K562 (cell line): ENCODE data around the gene ATP6V0D1. TPM values are rescaled to one million over a fixed set of nuclear protein-coding genes. Genes with fewer than 3 reads are reported as not detected.

Source experiments
- ATAC-seq: fragments of 200-7000 bp; cut with Tn5 transposase; 3 replicates; pipeline ENCODE4 v1.9.1; 2020; ENCODE audit warnings: moderate library complexity
- BruUV-seq: library from RNA; stranded (reverse); fragments of 400-500 nt; replicated peaks from 2 replicates; lab custom pipeline; 2021; lab: Mats Ljungman, UMichigan
- CTCF ChIA-PET: fragments of 300-600 bp; formaldehyde crosslinking; extraction: SDS; loops from one replicate; lab custom pipeline; 2021; ENCODE audit warnings: low intra/inter-chr PET ratio; lab: Yijun Ruan, JAX
- POLR2A ChIA-PET: fragments of 300-600, 350-650 bp; sonication (Branson Sonifier 250); formaldehyde crosslinking; extraction: SDS; loops from one replicate; lab custom pipeline; 2021; ENCODE audit warnings: antibody characterized with exemption, inconsistent platforms; lab: Yijun Ruan, JAX
- DNase-seq, 4 experiments: peaks; one replicate each; pipeline versions ENCODE4 v3.0.0 to v3.0.0-alpha.2; 2011 to 2018; ENCODE audit warnings: low spot score in 3 of 4, mixed read lengths in 3 of 4; ENCODE audit errors: extremely low read depth in 1 of 4
- FAIRE-seq: peaks from 2 replicates; lab custom pipeline; 2011; peaks lifted over from hg19 to GRCh38; lab: Jason Lieb, UNC
- H2AFZ ChIP-seq: 2 replicates; pipeline ENCODE4 v1.6.0; 2011; ENCODE audit warnings: low read depth, low read length, control low read depth, inconsistent platforms
- H3K27ac ChIP-seq: fragments of 200-600 bp; 3 replicates; pipeline ENCODE4 v1.8.0; 2011; ENCODE audit warnings: low read depth, mild to moderate bottlenecking, control low read depth, inconsistent platforms, low read length, moderate library complexity, mixed read lengths; ENCODE audit errors: extremely low read depth
- H3K27me3 ChIP-seq, 2 experiments: fragments of 300-600 bp in 1 of 2; 2 replicates in 1 of 2; 3 replicates in 1 of 2; pipeline versions ENCODE4 v1.6.0 to v1.8.0; 2011; ENCODE audit warnings: inconsistent platforms in 2 of 2, low read length in 2 of 2, mild to moderate bottlenecking in 1 of 2, mixed read lengths in 1 of 2, moderate library complexity in 1 of 2; ENCODE audit not compliant: control insufficient read depth in 2 of 2, insufficient read depth in 2 of 2
- H3K36me3 ChIP-seq: fragments of 300-600 bp; 3 replicates; pipeline ENCODE4 v1.8.0; 2011; ENCODE audit warnings: mild to moderate bottlenecking, low read length, inconsistent platforms; ENCODE audit not compliant: control insufficient read depth, insufficient read depth
- H3K4me1 ChIP-seq, 2 experiments: fragments of 200-600 bp in 1 of 2; replicated peaks in 1 of 2; 2 replicates in 1 of 2; 3 replicates in 1 of 2; pipeline versions ENCODE4 v1.5.1 to v1.8.0; 2011; ENCODE audit warnings: inconsistent platforms in 2 of 2, low read length in 2 of 2, mild to moderate bottlenecking in 1 of 2, mixed read lengths in 1 of 2, moderate library complexity in 1 of 2; ENCODE audit not compliant: control insufficient read depth in 2 of 2, insufficient read depth in 2 of 2
- H3K4me2 ChIP-seq: 2 replicates; pipeline ENCODE4 v1.6.1; 2011; ENCODE audit warnings: low read length, control low read depth, inconsistent platforms, mixed read lengths; ENCODE audit not compliant: insufficient read depth
- H3K4me3 ChIP-seq: fragments of 200-600 bp; sonication (generic), shearing (Covaris generic); 2 replicates; pipeline ENCODE4 v1.5.1; 2016; ENCODE audit warnings: control low read depth, inconsistent platforms
- H3K79me2 ChIP-seq: fragments of 200-600 bp; 3 replicates; pipeline ENCODE4 v1.8.0; 2011; ENCODE audit warnings: low read length, inconsistent platforms; ENCODE audit not compliant: control insufficient read depth, insufficient read depth
- H3K9ac ChIP-seq, 2 experiments: 2 replicates each; pipeline versions ENCODE4 v1.6.0 to v1.6.1; 2011; ENCODE audit warnings: low read depth in 2 of 2, low read length in 2 of 2, control low read depth in 1 of 2, inconsistent platforms in 1 of 2, mild to moderate bottlenecking in 1 of 2, mixed read lengths in 1 of 2; ENCODE audit not compliant: insufficient read depth in 1 of 2
- H3K9me1 ChIP-seq: one replicate; pipeline ENCODE4 v1.6.0; 2011; ENCODE audit warnings: inconsistent platforms, mild to moderate bottlenecking, low read length, moderate library complexity; ENCODE audit not compliant: control insufficient read depth, insufficient read depth
- H3K9me3 ChIP-seq: replicated peaks from 2 replicates; pipeline ENCODE4 v1.5.1; 2011; ENCODE audit warnings: low read depth, low read length, inconsistent platforms; ENCODE audit not compliant: control insufficient read depth, insufficient read depth
- H4K20me1 ChIP-seq: replicated peaks from 2 replicates; pipeline ENCODE4 v1.6.1; 2011; ENCODE audit warnings: low read length, inconsistent platforms, mixed read lengths; ENCODE audit not compliant: control insufficient read depth, insufficient read depth
- CCNT2 ChIP-seq: IDR thresholded peaks from 2 replicates; pipeline ENCODE4 v1.6.1; 2011; ENCODE audit warnings: borderline replicate concordance, low read depth, mild to moderate bottlenecking, moderate library complexity, mixed read lengths, low read length; ENCODE audit not compliant: insufficient read length; ENCODE audit errors: extremely low read depth
- CTCF ChIP-seq, 3 experiments: IDR thresholded peaks in 2 of 3; conservative IDR thresholded peaks in 1 of 3; 2 replicates each; pipeline ENCODE4 v1.5.1; 2011 to 2012; ENCODE audit warnings: low read length in 3 of 3, mild to moderate bottlenecking in 3 of 3, control low read depth in 2 of 3, improper control_type of control experiment in 1 of 3, inconsistent platforms in 1 of 3, low read depth in 1 of 3, mixed read lengths in 1 of 3, moderate library complexity in 1 of 3; ENCODE audit not compliant: insufficient read depth in 2 of 3
- CTCFL ChIP-seq: IDR thresholded peaks from 2 replicates; pipeline ENCODE4 v1.6.1; 2011; ENCODE audit warnings: borderline replicate concordance, low read depth, mild to moderate bottlenecking, moderate library complexity, low read length; ENCODE audit not compliant: insufficient read depth, poor library complexity, severe bottlenecking
- HMG20B ChIP-seq: fragments of 250-450 bp; sonication (Bioruptor Pico); IDR thresholded peaks from 2 replicates; pipeline ENCODE4 v1.5.0; 2021; ENCODE audit warnings: mild to moderate bottlenecking
- MTA3 ChIP-seq: fragments of 450-650 bp; formaldehyde crosslinking; IDR thresholded peaks from 2 replicates; pipeline ENCODE4 v1.6.1; 2017; ENCODE audit warnings: mild to moderate bottlenecking, borderline replicate concordance
- NONO ChIP-seq, 2 experiments: fragments of 200-400 bp in 1 of 2; fragments of 450-650 bp in 1 of 2; formaldehyde crosslinking in 1 of 2; IDR thresholded peaks; 2 replicates each; pipeline ENCODE4 v1.6.1; 2017; ENCODE audit warnings: low read depth in 2 of 2, mild to moderate bottlenecking in 2 of 2, moderate library complexity in 2 of 2, low read length in 1 of 2
- POLR2G ChIP-seq: fragments of 200-400 bp; formaldehyde crosslinking; IDR thresholded peaks from 2 replicates; pipeline ENCODE4 v1.6.1; 2017; ENCODE audit warnings: low read depth, mild to moderate bottlenecking, antibody characterized with exemption, low read length, moderate library complexity
- RB1 ChIP-seq: fragments of 450-650 bp; IDR thresholded peaks from 2 replicates; pipeline ENCODE4 v1.6.1; 2017; ENCODE audit warnings: low read depth, mild to moderate bottlenecking
- SIN3A ChIP-seq, 2 experiments: fragments of 150-350 bp in 1 of 2; IDR thresholded peaks; 2 replicates each; pipeline ENCODE4 v1.6.1; 2011 to 2016; ENCODE audit warnings: borderline replicate concordance in 2 of 2, low read depth in 2 of 2, low read length in 2 of 2, mild to moderate bottlenecking in 2 of 2, moderate library complexity in 2 of 2; ENCODE audit not compliant: control insufficient read depth in 1 of 2
- SIN3B ChIP-seq: fragments of 450-650 bp; IDR thresholded peaks from 2 replicates; pipeline ENCODE4 v1.6.1; 2017; ENCODE audit warnings: low read depth, mild to moderate bottlenecking, moderate library complexity
- SMAD4 ChIP-seq: fragments of 250-450 bp; sonication (Bioruptor Pico); conservative IDR thresholded peaks from 2 replicates; pipeline ENCODE4 v1.8.0; 2021; ENCODE audit warnings: inconsistent platforms, mild to moderate bottlenecking, moderate library complexity
- YY1 ChIP-seq, 3 experiments: IDR thresholded peaks; 2 replicates each; pipeline ENCODE4 v1.6.1; 2011; ENCODE audit warnings: low read length in 2 of 3, mild to moderate bottlenecking in 2 of 3, moderate library complexity in 2 of 3, borderline replicate concordance in 1 of 3, control low read depth in 1 of 3, low read depth in 1 of 3; ENCODE audit not compliant: insufficient read depth in 3 of 3, insufficient replicate concordance in 2 of 3, control insufficient read depth in 1 of 3, insufficient read length in 1 of 3; ENCODE audit errors: extremely low read depth in 1 of 3
- ZNF551 ChIP-seq: fragments of 250-450 bp; sonication (Bioruptor Pico); IDR thresholded peaks from 2 replicates; pipeline ENCODE4 v1.5.0; 2021; ENCODE audit warnings: mild to moderate bottlenecking, moderate library complexity
- WGBS: fragments of 100-300 bp; shearing (Covaris generic); methylation state at CpG from one replicate; pipeline ENCODE4 v1.1.6; 2016; ENCODE audit warnings: low coverage, mixed read lengths; ENCODE audit not compliant: insufficient coverage; ENCODE audit errors: missing lambda C conversion rate; 5-methylcytosine and 5-hydroxymethylcytosine counted together
- in situ Hi-C: fragments of 300-500 bp; cut with MboI; formaldehyde crosslinking; loops from 4 replicates; pipeline ENCODE4 v1.15.0; 2018; ENCODE audit warnings: inconsistent platforms, mixed read lengths
- intact Hi-C: fragments of 100-400 bp; cut with micrococcal nuclease; formaldehyde crosslinking; loops from 2 replicates; pipeline ENCODE4 v1.14.2; 2022
- polyA plus RNA-seq, 8 experiments: library from polyadenylated mRNA; depleted of rRNA in 4 of 8; stranded (reverse) in 5 of 8; unstranded in 3 of 8; fragments of >200 nt; fragmentation: Nextera tagmentation in 2 of 8; fragmentation: Illumina TruSeq in 1 of 8; extraction: Ambion mirVana in 2 of 8; extraction: Trizol in 1 of 8; gene quantifications; 2 replicates each; pipeline versions ENCODE4 v1.2.1 to v1.2.3, GENCODE V29; 2011 to 2014; ENCODE audit warnings: inconsistent platforms in 1 of 8, missing spikeins in 1 of 8
- total RNA-seq, 7 experiments: library from RNA; depleted of rRNA in 6 of 7; stranded (reverse); fragments of >200 nt in 6 of 7; fragmentation: Illumina TruSeq in 2 of 7; extraction: Trizol in 2 of 7; gene quantifications; 2 replicates each; pipeline versions ENCODE4 v1.2.1 to v1.2.3, GENCODE V29; 2011 to 2021; ENCODE audit warnings: low replicate concordance in 1 of 7

Gene ATP6V0D1
- total and polyA plus RNA-seq, 9 of the 15 experiments (the other 6 are each of a cell fraction or from before 2014, with no cell fraction given): 23.2 to 69.7 (median 45.6) TPM

- Histone ChIP-seq H2AFZ (peak within 1 kb of the TSS; percentile 80), H4K20me1 (peaks cover 13% of the 10 kb centered on the region; the same call in 1 of the 2 replicates), H3K4me1 (peaks cover 6 to 34% of the 10 kb centered on the region in 2 experiments; a peak in 3 of 5 replicates), H3K4me2 (peak within 1 kb of the TSS; percentile 62), H3K36me3 (no peaks in the 10 kb centered on the region), H3K27ac (no peak within 1 kb of the TSS), H3K9me3 (no peaks in the 10 kb centered on the region), H3K27me3 (peaks cover 0 to 6% of the 10 kb centered on the region in 2 experiments; a peak in 1 of 5 replicates), H3K79me2 (no peaks in the 10 kb centered on the region), H3K9ac (peak within 1 kb of the TSS; percentile 4 to 88; a peak in 2 of 4 replicates), H3K9me1 (peaks cover 3% of the 10 kb centered on the region), H3K4me3 (peak within 1 kb of the TSS; percentile 38)
- no TSS peak for BruUV-seq
- ATAC-seq: peak; percentile 80
- DNase-seq: peak; percentile 66 to 89 (median 88)
- ChIA-PET CTCF (interaction anchor here (0.6 to 1.5 kb wide), 2 partner anchors 32 to 34 kb away, joined by 3 to 5 read pairs; no protein-coding TSS in a partner anchor), POLR2A (interaction anchor here (0.6 to 0.8 kb wide), 2 partner anchors 40 to 90 kb away, joined by 3 to 4 read pairs; no protein-coding TSS in a partner anchor)
- intact Hi-C loops: no loop called here
- WGBS: 6% methylated on average over 32 of the region's 87 CpGs
- in situ Hi-C loops: no loop called here
- FAIRE-seq: no peak
- TF ChIP-seq SIN3A (IDR thresholded peaks at IDR 0.05; ENCODE audit: borderline replicate concordance in 2 of 2, control insufficient read depth in 1 of 2, low read depth in 2 of 2, low read length in 2 of 2) (peak in 1 of 2 experiments; percentile 13; a peak in 1 of 4 replicates), POLR2G (peak; percentile 47; the same call in 1 of the 2 replicates), NONO (IDR thresholded peaks at IDR 0.05; ENCODE audit: low read depth in 2 of 2, low read length in 1 of 2) (0 out of 4 replicates have a peak, but pooled peaks of 1 of the 2 experiments have one; percentile 32), SIN3B (peak; percentile 49; the same call in 1 of the 2 replicates), HMG20B (CRISPR knock-in tag) (no peak), CCNT2 (peak; percentile 55), CTCF (IDR thresholded peaks at IDR 0.05 in 2 of 3, conservative IDR thresholded peaks at IDR 0.05 in 1 of 3; ENCODE audit: insufficient read depth in 2 of 3, low read depth in 1 of 3, low read length in 3 of 3) (peak in 1 of 3 experiments; percentile 22; a peak in 2 of 6 replicates), RB1 (peak; percentile 78), YY1 (IDR thresholded peaks at IDR 0.05; ENCODE audit: borderline replicate concordance in 1 of 3, control insufficient read depth in 1 of 3, extremely low read depth in 1 of 3, insufficient read depth in 3 of 3, insufficient read length in 1 of 3, insufficient replicate concordance in 2 of 3, low read depth in 1 of 3, low read length in 2 of 3) (peak in 2 of 3 experiments; percentile 58 to 68), SMAD4 (peak; percentile 51; the same call in 1 of the 2 replicates), ZNF551 (CRISPR knock-in tag) (no peak), MTA3 (peak; percentile 51; the same call in 1 of the 2 replicates), CTCFL (peak; percentile 77)
Observed at GRCh38 chr16:67430977-67431774, 49.8 kb downstream of the ATP6V0D1 start, which contains the start of gene HSD11B2. HSD11B2 (plus strand) TSS chr16:67431121; CDS start chr16:67431249, 128 bp downstream.
